Measurements from ENCODE around the gene PARD6G.

The PARD6G gene

DNA sequence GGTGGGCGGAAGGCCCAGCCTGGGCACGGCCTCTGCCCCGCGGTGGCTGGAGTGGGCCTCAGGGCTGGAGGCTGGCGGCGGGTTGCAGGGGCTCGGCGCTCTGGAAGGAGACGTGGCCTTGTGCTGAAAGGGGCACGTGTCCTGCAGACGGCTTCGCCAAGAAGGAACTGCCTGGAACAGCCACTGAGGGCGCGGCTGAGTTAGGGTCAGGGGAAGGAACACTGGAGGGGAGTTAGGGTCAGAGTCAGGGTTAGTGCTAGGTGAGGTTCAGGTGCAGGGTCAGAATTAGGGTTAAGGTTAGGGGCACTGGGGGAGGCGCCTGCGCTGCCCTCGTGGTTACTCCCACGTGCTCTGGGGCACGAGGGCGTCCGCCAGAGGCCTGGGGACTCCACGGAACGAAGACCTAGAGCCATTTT is 139.2 kb downstream of the PARD6G start:
- ATAC-seq (no peak), DNase-seq (no peak)

DNA sequence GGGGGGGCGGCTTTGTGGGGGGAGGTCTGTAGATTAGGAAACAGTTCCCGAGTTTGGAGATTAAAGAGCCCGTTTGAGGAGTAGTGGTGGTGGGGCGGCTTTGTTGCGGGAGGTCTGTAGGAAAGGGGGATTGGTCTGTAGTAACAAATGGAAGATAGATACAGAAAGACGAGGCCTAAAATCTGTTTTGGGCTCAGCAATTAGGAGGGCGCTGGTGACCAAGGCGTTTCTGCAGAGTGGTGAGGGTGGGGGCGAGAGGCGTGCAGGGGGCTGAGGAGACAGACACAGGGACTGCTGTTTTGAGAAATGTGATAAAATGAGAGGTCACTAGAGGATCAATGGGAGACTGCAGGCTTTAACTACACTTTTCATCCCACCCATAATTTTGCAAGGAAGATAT is 139.9 kb downstream of the PARD6G start:
- ATAC-seq: no peak

More for the DNA sequence above, 139.9 kb downstream of the PARD6G start:
- DNase-seq: no peak
